CD4-positive, alpha-beta T cell (primary cell): Measurements from ENCODE around the gene RPLP2. TPM values are rescaled to one million over a fixed set of nuclear protein-coding genes. Genes with fewer than 3 reads are reported as not detected.

ENCODE experiments used
- ATAC-seq: fragments of 200-7000 bp; cut with Tn5 transposase; one replicate; pipeline ENCODE4 v1.10.0; 2022; ENCODE audit warnings: mild to moderate bottlenecking; ENCODE audit not compliant: poor library complexity
- CTCF ChIA-PET: fragments of 350-600 bp; sonication (Branson Sonifier 250); formaldehyde crosslinking; loops from one replicate; lab custom pipeline; 2021; ENCODE audit warnings: antibody characterized with exemption, inconsistent platforms; lab: Charles Lee
- POLR2A ChIA-PET: fragments of 350-600 bp; sonication (Branson Sonifier 250); formaldehyde crosslinking; loops from one replicate; lab custom pipeline; 2021; ENCODE audit warnings: antibody characterized with exemption, inconsistent platforms; lab: Charles Lee
- DNase-seq, 14 experiments: peaks; one replicate each; pipeline ENCODE4 v3.0.0-alpha.2; 2013 to 2020; ENCODE audit warnings: mixed read lengths in 2 of 14
- H3K27ac ChIP-seq, 2 donors: one replicate each; pipeline versions ENCODE4 v1.5.1 to v1.7.0; 2013; ENCODE audit warnings: low read length in 2 of 2, low read depth in 1 of 2, mild to moderate bottlenecking in 1 of 2
- H3K27me3 ChIP-seq, 2 experiments: 1 replicate in 1 of 2; 2 replicates in 1 of 2; pipeline versions ENCODE4 v1.6.1 to v1.7.0; 2013; ENCODE audit warnings: low read length in 2 of 2, control low read depth in 1 of 2, mild to moderate bottlenecking in 1 of 2, moderate library complexity in 1 of 2; ENCODE audit not compliant: insufficient read depth in 2 of 2, control insufficient read depth in 1 of 2
- H3K36me3 ChIP-seq: one replicate; pipeline ENCODE4 v1.6.1; 2013; ENCODE audit warnings: low read length, control low read depth; ENCODE audit not compliant: insufficient read depth
- H3K4me1 ChIP-seq: one replicate; pipeline ENCODE4 v1.6.1; 2013; ENCODE audit warnings: low read length, control low read depth; ENCODE audit not compliant: insufficient read depth
- H3K4me3 ChIP-seq: one replicate; pipeline ENCODE4 v1.5.1; 2013; ENCODE audit warnings: mild to moderate bottlenecking, low read length, moderate library complexity
- H3K9me3 ChIP-seq, 2 experiments: 1 replicate in 1 of 2; 2 replicates in 1 of 2; pipeline versions ENCODE4 v1.6.1 to v1.7.0; 2013; ENCODE audit warnings: low read length in 2 of 2, mild to moderate bottlenecking in 2 of 2, control low read depth in 1 of 2, moderate library complexity in 1 of 2; ENCODE audit not compliant: control insufficient read depth in 1 of 2, insufficient read depth in 1 of 2
- H3K27ac Mint-ChIP-seq: one replicate; pipeline ENCODE4 v1.8.0; 2020; ENCODE audit warnings: mixed read lengths
- H3K27me3 Mint-ChIP-seq: one replicate; pipeline ENCODE4 v1.8.0; 2021; ENCODE audit warnings: mixed read lengths
- H3K36me3 Mint-ChIP-seq: one replicate; pipeline ENCODE4 v1.8.0; 2021; ENCODE audit warnings: low read depth, mixed read lengths
- H3K4me1 Mint-ChIP-seq: one replicate; pipeline ENCODE4 v1.8.0; 2021; ENCODE audit warnings: low read depth, mixed read lengths
- H3K4me3 Mint-ChIP-seq: one replicate; pipeline ENCODE4 v1.8.0; 2020; ENCODE audit warnings: mild to moderate bottlenecking, mixed read lengths
- H3K9me3 Mint-ChIP-seq: one replicate; pipeline ENCODE4 v1.8.0; 2020; ENCODE audit warnings: mixed read lengths
- CTCF ChIP-seq: fragments of 200-600 bp; IDR thresholded peaks from one replicate; pipeline ENCODE4 v1.8.0; 2022; ENCODE audit warnings: antibody characterized with exemption, mild to moderate bottlenecking
- intact Hi-C, 2 experiments: fragments of 100-400 bp; cut with DNase I in 1 of 2; cut with micrococcal nuclease in 1 of 2; formaldehyde crosslinking; loops; one replicate each; pipeline versions ENCODE4 v1.15.1 to v1.9.0; 2023 to 2025; cut with DNase I, micrococcal nuclease
- total RNA-seq, 174 experiments: library from RNA in 2 of 174; stranded (reverse) in 2 of 174; gene quantifications; one replicate each; pipeline ENCODE4 v1.2.3 and lab custom pipeline; 2021 to 2026

RPLP2 gene
- total RNA-seq, 2 experiments from 2014 or later = 5,234 to 5,390 TPM

- H3K9me3 ChIP-seq = no peaks in the 10 kb centered on the region
- H3K4me3 Mint-ChIP-seq = peak within 1 kb of the TSS; percentile 97
- H3K27ac ChIP-seq = peak within 1 kb of the TSS; percentile 62 to 88
- H3K4me1 Mint-ChIP-seq = peaks cover 11% of the 10 kb centered on the region
- DNase-seq (no peak), ATAC-seq (no peak)
- TF ChIP-seq CTCF = no peak
- POLR2A ChIA-PET = interaction anchor here (0.6 to 6.1 kb wide), 21 partner anchors 7 to 611 kb away, joined by 3 to 115 read pairs (median 7); partner anchors contain the start of genes BET1L, CD151, CRACR2B and GATD1
- H3K27me3 Mint-ChIP-seq = no peaks in the 10 kb centered on the region
- H3K4me1 ChIP-seq = peaks cover 34% of the 10 kb centered on the region
- H3K27ac Mint-ChIP-seq = peak within 1 kb of the TSS; percentile 92
- H3K36me3 Mint-ChIP-seq = peaks cover 25% of the 10 kb centered on the region
- H3K4me3 ChIP-seq = peak within 1 kb of the TSS; percentile 74
- peaks cover 26% of the 10 kb centered on the region for H3K36me3 ChIP-seq
- CTCF ChIA-PET = interaction anchor here (1.1 to 2.0 kb wide), 3 partner anchors 8 to 30 kb away, joined by 4 to 7 read pairs (median 4); no protein-coding TSS in a partner anchor
- intact Hi-C loops = loop anchor here (1.0 kb wide), 1 partner anchor 9 kb away; the partner anchor contains the start of gene RPLP2 (in 2 of the 2)
- H3K9me3 Mint-ChIP-seq = no peaks in the 10 kb centered on the region
- H3K27me3 ChIP-seq = no peaks in the 10 kb centered on the region
These were observed 8.8 kb downstream of the RPLP2 start, which contains the start of gene PNPLA2 for GRCh38 chr11:818396-819128. PNPLA2 (plus strand) TSS chr11:818914; CDS start chr11:819719, 805 bp downstream.

- Histone ChIP-seq H3K4me3 (peak overlapping the region; percentile 74), H3K27ac (peak overlapping the region; percentile 62 to 88), H3K9me3 (no peaks in the 10 kb centered on the region), H3K4me1 (peaks cover 34% of the 10 kb centered on the region), H3K27me3 (no peaks in the 10 kb centered on the region), H3K36me3 (peaks cover 27% of the 10 kb centered on the region)
- peak; percentile 71 for ATAC-seq
- intact Hi-C loops = loop anchor here (1.0 kb wide), 1 partner anchor 10 kb away; the partner anchor contains the start of gene RPLP2 (in 2 of the 2)
- Mint-ChIP-seq H3K4me1 (peaks cover 11% of the 10 kb centered on the region), H3K27ac (peak overlapping the region; percentile 92), H3K36me3 (peaks cover 25% of the 10 kb centered on the region), H3K4me3 (peak overlapping the region; percentile 97), H3K27me3 (no peaks in the 10 kb centered on the region), H3K9me3 (no peaks in the 10 kb centered on the region)
- POLR2A ChIA-PET = interaction anchor here (0.6 to 6.1 kb wide), 24 partner anchors 8 to 612 kb away, joined by 3 to 115 read pairs (median 6); partner anchors contain the start of genes BET1L, CD151, CRACR2B and DEAF1
- DNase-seq = peak; percentile 83 to 96 (median 92)
- CTCF ChIA-PET = interaction anchor here (1.1 to 2.0 kb wide), 3 partner anchors 8 to 29 kb away, joined by 4 to 7 read pairs (median 4); no protein-coding TSS in a partner anchor
- TF ChIP-seq CTCF = peak; percentile 21
These were observed 9.6 kb downstream of the RPLP2 start for GRCh38 chr11:819129-819931.
